Head of caudate nucleus (tissue), 42 donors: ENCODE results near the gene MZT2A.
A peak's percentile ranks its signal among the peaks of the same experiment; 100 is the strongest.
"Not testable (repeated sequence)": the region's sequence is repeated elsewhere in the genome, so short reads cannot be mapped to it uniquely, and the experiment has no call there.

ENCODE experiments used
- DNase-seq, 42 donors: peaks; one replicate each; pipeline versions ENCODE4 v3.0.0 to v3.0.0-alpha.2; 2020 to 2021; ENCODE audit warnings: mixed read lengths in 7 of 42
- intact Hi-C: fragments of 100-400 bp; cut with DNase I; formaldehyde crosslinking; loops from one replicate; pipeline ENCODE4 v1.15.0; 2022

Gene MZT2A

DNA sequence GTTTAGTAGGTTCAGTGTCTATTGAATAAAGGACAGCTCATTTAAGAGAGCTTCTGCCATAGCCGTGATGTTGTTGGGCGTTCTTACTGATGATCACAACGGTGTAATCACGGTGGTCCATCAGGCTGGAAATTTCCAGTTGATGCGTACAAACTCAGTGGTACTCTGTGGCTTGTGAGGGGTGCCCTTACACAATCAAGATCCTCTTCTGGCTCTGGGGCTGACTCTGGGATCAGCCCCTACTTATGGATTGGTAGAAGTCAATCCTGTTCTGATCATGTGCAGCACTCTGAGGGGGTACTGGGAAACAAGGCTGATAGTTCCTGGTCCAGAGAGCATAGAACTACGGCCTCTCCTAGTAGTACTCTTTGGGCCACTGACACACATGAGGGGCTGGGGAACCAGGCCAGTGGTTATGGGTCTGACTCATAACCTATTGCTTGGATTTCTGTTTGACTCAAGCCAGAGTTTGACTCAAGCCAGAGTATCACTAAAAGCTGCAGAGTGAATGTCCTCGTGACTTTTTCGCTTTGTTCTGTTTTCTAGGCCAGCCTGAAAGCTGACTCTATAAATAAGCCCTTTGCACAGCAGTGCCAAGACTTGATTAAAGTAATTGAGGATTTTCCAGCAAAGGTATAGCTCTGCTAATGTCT is 6.2 kb upstream of the MZT2A start:
- DNase-seq: not testable (repeated sequence)

DNA sequence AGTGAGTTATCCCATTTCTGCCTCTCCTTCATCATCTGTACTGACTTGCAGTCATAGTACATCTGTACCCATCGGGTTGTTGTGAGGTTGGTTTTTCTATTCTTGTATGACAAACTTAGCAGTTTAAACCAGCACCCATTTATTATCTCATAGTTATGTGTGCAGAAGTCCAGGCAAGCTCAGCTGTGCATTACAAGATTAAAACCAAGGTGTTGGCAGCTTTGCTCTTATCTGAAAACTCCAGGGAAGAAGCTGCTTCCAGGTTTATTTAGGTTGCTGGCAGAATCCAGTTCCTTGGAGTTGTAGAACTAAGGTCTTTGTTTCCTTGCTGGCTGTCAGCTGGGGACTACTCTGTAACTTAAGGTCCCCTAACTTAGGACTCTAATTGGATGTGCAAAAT is 3.3 kb upstream of the MZT2A start:
- DNase-seq, intact Hi-C loops: not testable (repeated sequence)

More for the DNA sequence above, 6.2 kb upstream of the MZT2A start:
- intact Hi-C loops: not testable (repeated sequence)

DNA sequence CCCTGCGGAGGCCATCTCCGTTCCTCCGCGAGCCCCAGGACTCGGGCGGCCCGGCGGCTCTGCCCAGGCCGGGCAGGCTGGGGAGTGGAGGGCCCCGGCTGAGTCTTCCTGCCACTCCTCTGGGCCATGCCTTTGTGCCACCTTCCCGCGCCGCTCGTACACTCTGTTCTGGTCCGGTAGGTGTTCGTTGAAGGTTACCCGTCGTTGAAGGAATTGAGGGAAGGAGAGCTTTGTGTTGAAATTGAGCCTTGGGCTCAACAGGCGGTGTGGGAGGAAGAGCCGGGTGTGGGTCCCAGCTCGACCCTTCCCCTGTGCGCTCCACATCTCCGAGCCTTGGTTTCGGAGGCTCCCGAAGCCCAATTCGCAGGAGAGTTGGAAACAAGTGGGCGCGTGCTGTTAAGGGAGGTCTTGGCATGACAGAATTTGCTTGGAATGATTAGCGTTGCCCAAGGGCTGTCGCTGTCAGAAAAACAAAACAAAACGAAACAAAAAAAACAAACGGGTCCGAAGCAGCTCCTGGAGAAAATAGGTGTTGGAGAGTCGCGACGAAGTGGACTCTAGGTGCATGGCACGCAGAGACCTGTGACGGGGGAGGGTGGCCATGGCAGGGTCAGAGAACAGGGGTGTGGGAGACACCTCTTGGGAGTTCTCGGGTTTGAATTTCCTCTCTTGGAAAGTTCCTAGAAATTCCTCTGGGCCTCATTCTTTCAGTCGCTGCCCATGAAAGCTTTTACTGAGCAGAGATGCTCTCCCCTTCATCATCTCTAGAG is 1.2 kb upstream of the MZT2A start:
- DNase-seq: peak in 5 of 42 donors; percentile 14 to 44 (median 19)
- intact Hi-C loops: no loop called here

DNA sequence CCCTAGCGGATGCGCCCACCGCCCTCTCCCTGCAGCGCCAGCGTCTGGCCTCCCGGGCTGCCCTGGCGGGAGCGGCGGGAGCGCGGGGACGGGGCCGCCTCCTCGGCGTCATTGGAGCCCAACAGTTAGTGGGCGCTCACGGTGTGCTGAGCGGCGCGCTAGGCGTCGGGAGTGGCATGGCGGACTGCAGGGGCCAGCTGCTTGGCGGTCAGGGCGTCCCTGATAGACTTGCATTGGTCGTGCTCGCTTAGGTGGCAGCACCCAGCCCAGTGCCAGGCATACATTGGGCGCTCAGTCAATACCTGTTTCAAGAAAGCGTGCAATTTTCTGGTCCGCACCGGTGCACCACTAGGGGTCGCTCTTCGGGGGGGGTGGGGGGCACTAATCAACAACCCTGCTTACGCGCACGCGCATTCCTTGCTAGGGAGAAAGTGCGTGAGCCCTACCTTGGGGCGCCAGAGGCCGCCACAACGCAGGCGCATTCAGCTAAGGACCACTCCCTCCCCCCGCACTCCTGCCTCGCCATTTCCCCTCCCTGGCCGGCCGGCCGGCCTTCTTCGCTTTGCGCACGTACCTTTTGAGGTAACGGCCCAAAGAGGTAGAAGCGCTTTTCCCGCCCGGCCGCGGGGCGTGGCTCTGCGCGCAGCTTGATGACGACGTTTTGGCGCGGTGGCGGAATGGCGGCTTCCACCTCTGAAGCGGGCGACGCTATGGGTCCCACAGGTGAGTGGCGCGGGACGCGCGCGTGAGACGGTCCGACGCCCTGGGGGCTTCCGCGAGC is 411 bp upstream of the MZT2A start:
- peak; percentile 80 to 96 (median 90) for DNase-seq
- intact Hi-C loops: no loop called here

DNA sequence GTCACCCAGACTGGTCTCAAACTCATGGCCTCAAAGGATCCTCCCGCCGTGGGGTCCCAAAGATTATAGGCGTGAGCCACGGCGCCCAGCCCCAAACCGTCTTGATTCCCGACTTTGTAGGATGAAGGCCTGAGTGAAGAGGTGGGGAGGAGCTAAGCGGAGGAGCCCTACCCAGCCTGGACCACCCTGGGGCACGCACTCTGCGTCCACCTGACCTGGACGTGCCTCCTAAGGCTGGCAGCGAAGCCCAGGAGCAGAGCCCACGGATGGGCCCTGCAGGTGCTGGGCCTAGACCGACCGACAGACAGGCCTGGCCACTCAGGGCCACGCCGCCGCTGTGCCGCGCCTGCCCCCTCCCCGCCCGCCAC is 744 bp downstream of the MZT2A start:
- DNase-seq, intact Hi-C loops: not testable (repeated sequence)

DNA sequence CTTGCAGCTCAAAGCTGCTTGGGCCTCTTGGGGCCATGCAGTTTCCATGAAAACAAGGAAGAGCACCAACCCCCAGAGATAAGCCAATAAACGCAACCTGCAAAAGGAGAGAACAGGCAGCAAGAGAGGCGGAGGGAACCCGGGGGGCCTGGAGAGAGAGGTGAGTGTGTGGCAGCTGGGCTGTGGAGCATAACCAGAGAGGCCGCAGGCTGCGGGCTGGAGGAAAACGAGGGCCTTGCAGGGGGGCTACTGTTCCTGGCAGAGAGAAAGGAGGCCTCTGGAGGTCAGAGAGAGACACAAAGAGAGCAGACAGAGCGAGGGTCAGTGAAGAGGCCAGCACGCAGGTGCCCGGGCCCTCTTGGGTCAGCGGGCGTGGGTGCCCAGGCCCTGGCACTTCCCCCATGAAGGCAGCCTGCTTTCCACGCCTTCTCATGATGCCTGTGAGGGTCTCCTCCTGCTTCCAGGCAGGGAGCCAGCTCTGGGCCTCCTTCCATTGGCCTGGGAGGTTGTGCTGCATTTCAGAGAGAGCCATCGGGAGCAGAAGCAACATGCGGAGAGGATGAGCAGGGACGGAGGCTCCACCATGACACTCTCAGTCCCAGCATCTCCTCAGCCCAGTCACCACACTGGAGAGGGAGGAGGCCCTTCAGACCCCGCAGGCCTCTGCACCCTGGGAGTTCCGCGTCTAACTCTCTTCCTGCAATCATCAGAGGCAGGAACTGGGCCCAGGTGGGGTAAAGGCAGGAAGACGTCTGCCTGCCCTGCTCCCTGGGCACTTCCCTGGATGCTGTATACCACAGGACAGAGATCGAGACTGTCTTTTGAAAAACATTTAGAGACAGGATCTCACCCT is 1.4 kb downstream of the MZT2A start:
- intact Hi-C loops: not testable (repeated sequence)
- peak in 6 of 42 donors; percentile 13 to 42 (median 28) for DNase-seq

DNA sequence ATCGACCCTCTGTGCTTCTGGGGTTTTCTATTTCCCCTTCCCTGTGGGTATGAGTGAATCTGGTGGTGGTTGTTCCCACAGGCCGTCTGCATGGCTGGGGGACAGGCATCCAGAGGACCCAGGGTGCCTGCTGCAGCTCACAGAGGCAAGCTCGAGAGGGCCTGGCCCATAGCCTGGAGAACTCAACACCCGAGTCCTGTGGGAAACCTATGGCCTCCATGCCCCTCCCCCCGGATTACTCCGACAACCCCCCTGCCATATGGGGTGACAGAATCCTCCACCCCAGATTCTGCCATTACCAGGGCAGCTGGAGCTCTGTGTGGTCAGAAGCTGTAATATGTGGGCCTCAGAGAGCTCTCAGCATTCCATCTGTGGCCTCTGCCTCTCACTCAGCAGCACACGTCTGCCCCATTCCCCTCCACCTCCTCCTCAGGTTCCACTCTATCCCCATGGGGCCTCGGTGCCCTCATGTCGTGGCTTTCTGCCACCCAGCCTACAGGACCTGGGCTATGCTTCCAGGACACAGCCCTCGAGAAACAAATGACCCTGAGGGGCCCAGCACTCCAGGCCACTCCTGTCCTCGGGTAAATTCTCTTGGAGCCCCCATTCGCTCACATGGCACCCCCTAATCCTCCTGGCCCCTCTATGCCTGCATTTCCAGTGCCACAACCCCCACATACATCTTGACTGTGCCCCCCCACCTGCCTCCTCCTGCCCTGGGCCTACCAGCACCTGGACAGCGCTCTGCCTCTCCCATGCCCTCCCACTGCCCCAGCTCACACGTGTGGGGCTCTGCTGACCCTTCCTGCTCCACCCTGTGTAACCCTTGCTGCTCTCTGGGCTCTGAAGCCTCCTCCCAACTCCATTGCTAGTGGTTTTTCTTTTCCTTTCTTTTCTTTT is 3.6 kb downstream of the MZT2A start:
- intact Hi-C loops: no loop called here
- no peak for DNase-seq

DNA sequence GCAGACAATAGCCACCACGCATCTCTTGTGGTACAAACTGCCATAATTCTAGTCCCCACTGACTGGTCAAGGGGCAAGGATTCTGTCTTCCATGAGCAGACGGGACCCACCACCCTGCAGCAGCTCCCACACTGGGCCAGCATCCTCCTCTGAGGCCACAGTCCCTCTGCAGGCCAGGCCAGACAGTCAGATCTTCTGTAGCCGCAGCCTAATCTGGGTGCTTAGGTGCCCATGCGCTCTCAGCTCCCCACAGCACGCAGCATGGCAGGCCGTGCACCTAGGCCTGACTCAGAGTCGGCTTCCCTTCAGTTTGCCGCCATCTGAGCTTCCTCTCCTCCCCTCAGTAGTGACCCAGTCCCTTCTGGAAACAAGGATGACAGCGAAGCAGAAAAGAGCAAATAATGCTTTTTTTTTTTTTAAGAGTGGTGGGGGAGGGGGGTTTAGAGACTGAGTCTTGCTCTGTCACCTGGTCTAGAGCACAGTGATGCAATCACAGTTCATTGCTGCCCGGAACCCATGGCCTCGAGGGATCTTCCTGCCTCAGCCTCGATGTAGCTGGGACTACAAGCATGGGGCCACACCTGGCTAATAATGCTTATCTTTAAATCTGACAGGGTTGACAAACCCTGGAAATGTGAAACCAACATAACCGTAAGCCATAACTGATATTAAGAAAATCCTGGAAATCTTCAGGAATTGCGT is 5.8 kb downstream of the MZT2A start:
- DNase-seq, intact Hi-C loops: not testable (repeated sequence)

DNA sequence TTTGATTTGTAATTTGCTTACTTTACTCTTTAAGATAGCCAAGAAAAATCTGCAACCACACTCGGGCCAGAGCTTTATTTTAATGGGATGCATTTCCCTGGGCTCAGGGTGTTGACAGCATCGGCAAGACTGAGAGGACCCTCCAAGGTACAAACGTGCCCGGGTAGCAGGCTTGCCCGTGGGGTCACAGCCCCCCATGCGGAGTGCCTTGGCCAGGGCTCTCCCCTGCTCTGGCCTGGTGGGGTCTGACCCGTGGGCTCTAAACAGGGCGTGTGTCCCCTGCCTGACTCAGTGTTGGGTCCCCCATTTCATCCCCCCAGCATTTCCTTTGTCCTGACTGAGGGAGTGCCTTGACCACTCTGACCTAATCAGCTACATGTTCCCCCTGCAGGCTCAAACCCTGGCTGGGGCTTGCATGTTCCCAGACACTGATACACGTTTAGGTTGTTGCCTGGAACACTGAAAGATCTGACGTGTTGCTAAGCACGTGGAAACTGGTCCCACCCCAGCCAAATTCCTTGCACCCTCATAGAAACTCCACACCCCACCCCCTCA is 7.2 kb downstream of the MZT2A start:
- DNase-seq, intact Hi-C loops: not testable (repeated sequence)

DNA sequence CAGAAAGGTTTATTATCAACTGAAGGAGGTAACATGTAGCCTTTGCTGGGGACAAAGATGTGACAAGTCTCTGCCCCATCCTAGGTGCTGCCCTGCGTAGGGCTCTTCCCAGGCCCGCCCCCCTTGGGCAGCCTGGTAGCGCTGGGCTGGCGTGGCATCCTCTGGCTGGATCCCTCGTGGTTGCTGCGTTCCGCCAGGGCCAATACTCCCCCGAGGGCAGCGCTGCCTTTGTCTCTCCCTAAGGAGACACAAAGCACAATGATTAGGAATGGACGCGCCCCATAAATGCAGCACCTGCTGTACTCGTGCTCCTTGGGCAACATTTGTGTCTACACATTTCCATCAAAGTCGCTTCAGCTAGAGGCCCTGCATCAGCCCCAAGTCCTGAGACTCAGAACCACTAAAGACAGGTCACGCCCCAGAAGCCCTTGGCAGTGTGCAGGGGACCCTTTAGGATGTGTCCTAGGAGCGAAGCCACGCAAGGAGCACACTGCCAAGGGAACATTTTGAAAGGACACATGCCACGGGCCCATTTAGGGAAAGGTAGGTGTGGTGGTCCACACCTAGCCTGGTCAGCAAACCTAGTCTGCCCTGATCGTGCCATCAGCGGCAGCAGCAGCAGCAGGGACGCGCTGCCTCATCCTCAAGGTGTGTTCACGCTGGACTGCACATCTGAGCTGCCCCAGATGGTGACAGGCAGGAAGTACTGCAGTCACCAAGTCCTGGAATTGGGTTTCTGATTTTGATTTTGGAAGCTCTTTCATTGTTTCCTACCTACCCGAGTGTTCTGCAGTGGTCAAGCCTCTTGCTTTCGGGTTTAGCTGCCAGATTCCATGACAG is 8.0 kb downstream of the MZT2A start:
- intact Hi-C loops, DNase-seq: not testable (repeated sequence)

DNA sequence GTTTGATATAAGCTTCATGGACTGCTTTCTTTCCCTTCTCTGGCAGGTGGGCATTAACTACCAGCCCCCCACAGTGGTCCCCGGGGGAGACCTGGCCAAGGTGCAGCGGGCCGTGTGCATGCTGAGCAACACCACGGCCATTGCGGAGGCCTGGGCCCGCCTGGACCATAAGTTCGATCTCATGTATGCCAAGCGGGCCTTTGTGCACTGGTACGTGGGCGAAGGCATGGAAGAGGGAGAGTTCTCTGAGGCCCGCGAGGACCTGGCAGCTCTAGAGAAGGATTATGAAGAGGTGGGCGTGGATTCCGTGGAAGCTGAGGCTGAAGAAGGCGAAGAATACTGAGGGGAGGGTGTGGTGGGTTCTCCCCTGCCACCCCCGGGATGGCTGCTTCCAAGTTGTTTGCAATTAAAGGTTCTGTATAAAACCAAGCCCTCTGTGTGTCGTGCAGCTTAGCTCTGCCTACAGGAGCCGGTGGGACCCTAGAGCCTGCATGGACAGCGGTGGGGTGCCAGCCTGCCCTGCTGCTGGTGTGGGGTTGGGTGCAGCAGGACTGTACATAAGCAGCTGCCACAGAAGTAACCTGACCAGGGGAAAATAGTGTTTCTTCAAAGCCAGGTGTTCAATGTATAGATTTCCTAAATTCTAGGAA is 9.6 kb downstream of the MZT2A start:
- intact Hi-C loops: not testable (repeated sequence)
- peak in 1 of 42 donors; percentile 35 for DNase-seq

DNA sequence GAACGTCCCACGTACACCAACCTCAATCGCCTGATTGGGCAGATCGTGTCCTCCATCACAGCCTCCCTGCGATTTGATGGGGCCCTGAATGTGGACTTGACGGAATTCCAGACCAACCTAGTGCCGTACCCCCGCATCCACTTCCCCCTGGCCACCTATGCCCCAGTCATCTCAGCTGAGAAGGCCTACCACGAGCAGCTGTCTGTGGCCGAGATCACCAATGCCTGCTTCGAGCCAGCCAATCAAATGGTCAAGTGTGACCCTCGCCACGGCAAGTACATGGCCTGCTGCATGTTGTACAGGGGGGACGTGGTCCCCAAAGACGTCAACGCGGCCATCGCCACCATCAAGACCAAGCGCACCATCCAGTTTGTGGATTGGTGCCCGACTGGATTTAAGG is 11.8 kb downstream of the MZT2A start:
- DNase-seq: peak in 1 of 42 donors; percentile 8
- intact Hi-C loops: not testable (repeated sequence)

DNA sequence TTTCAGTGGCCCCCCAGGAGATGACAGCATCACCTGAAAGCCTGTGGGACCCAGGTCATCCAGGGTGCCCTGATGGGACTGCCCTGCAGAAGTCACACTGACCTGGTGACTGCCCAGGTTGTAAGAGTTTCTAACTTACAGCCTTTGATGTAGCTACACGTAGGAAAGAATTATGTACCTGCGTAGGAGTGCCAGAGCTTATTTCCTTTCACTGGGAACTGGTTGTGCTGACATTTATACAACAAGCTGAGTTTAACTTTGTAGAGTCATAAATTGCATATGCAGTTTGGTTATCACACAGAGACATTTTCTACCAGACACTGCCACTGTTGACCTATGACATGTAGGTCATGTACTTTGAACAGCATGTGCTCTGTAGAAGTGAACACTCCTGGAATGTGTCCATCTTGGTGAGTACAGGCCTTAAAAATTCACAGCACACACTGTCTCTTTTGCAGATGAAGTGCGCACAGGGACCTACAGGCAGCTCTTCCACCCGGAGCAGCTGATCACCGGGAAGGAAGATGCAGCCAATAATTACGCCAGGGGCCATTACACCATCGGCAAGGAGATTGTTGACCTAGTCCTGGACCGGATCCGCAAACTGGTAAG is 13.2 kb downstream of the MZT2A start:
- DNase-seq: peak in 1 of 42 donors; percentile 28
- intact Hi-C loops: not testable (repeated sequence)

DNA sequence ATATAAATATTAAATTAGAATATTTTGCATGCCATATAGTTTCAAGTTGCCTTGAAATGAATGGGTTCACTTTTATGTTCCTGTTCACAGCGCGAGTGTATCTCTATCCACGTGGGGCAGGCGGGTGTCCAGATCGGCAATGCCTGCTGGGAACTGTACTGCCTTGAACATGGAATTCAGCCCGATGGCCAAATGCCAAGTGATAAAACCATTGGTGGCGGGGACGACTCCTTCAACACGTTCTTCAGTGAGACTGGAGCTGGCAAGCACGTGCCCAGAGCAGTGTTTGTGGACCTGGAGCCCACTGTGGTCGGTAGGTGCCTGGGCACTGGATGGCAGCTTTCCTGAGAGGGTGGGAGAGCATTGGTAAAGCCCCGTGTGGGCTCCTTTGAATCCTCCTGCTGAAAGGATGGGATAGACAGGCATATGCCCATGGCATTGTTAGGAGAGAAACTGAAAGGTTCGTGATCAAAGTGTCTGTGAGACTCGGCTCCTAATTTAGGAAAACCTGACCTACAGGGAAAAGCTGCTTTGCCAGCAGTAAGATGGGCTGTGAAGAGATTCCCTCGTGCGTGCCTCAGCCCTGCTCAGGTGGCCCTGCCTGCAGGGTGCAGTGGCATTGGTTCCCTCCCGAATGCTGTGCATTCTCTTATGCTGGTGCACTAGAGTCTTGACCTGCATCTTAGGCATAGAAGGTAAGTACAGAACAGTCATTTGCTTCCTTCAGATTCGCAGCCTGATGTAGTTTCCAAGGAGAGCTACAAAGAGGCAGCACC is 13.9 kb downstream of the MZT2A start:
- peak in 1 of 42 donors; percentile 14 for DNase-seq
- intact Hi-C loops: not testable (repeated sequence)
